CD14-positive monocyte (primary cell): ENCODE measurements around the gene ATRN. TPM values are rescaled to one million over a fixed set of nuclear protein-coding genes. Genes with fewer than 3 reads are reported as not detected.

Experiments
- DNase-seq, 3 donors: peaks; one replicate each; pipeline ENCODE4 v3.0.0-alpha.2; 2011 to 2022
- H2AFZ ChIP-seq: 2 replicates; pipeline ENCODE4 v1.6.0; 2012; ENCODE audit warnings: mild to moderate bottlenecking, low read depth, low read length, inconsistent platforms; ENCODE audit not compliant: insufficient read depth, poor library complexity, severe bottlenecking
- H3K27ac ChIP-seq, 2 donors: 1 replicate in 1 of 2; 2 replicates in 1 of 2; pipeline ENCODE4 v1.5.1; 2012 to 2013; ENCODE audit warnings: low read length in 2 of 2, control low read depth in 1 of 2, inconsistent platforms in 1 of 2, low read depth in 1 of 2, mild to moderate bottlenecking in 1 of 2
- H3K27me3 ChIP-seq, 2 donors: one replicate each; pipeline versions ENCODE4 v1.6.0 to v1.6.1; 2011 to 2013; ENCODE audit warnings: low read length in 2 of 2; ENCODE audit not compliant: control insufficient read depth in 2 of 2, insufficient read depth in 2 of 2
- H3K36me3 ChIP-seq, 2 donors: replicated peaks in 1 of 2; 1 replicate in 1 of 2; 2 replicates in 1 of 2; pipeline versions ENCODE4 v1.5.1 to v1.6.1; 2012 to 2013; ENCODE audit warnings: low read length in 2 of 2, control low read depth in 1 of 2, inconsistent platforms in 1 of 2, mild to moderate bottlenecking in 1 of 2; ENCODE audit not compliant: insufficient read depth in 2 of 2, control insufficient read depth in 1 of 2
- H3K4me1 ChIP-seq, 2 donors: 1 replicate in 1 of 2; 2 replicates in 1 of 2; pipeline versions ENCODE4 v1.5.1 to v1.6.1; 2012 to 2013; ENCODE audit warnings: low read length in 2 of 2, control low read depth in 1 of 2, inconsistent platforms in 1 of 2, mild to moderate bottlenecking in 1 of 2, moderate library complexity in 1 of 2; ENCODE audit not compliant: insufficient read depth in 2 of 2, control insufficient read depth in 1 of 2
- H3K4me2 ChIP-seq: replicated peaks from 2 replicates; pipeline ENCODE3; 2012; ENCODE audit warnings: low read length, moderate library complexity, mild to moderate bottlenecking; ENCODE audit not compliant: poor library complexity, severe bottlenecking; ENCODE audit errors: extremely low read depth
- H3K4me3 ChIP-seq, 3 experiments: fragments of 200-600 bp in 1 of 3; sonication (generic) in 1 of 3; replicated peaks in 1 of 3; 1 replicate in 2 of 3; 2 replicates in 1 of 3; pipeline ENCODE4 v1.5.1; 2011 to 2013; ENCODE audit warnings: low read length in 3 of 3, mild to moderate bottlenecking in 3 of 3, control low read depth in 2 of 3, low read depth in 2 of 3, inconsistent platforms in 1 of 3, moderate library complexity in 1 of 3
- H3K79me2 ChIP-seq: 2 replicates; pipeline ENCODE4 v1.6.0; 2012; ENCODE audit warnings: mild to moderate bottlenecking, control low read depth, inconsistent platforms, low read length, moderate library complexity; ENCODE audit not compliant: insufficient read depth
- H3K9ac ChIP-seq: 2 replicates; pipeline ENCODE4 v1.6.0; 2017; ENCODE audit warnings: low read length, mild to moderate bottlenecking; ENCODE audit not compliant: insufficient read depth, poor library complexity, severe bottlenecking
- H3K9me3 ChIP-seq, 2 donors: replicated peaks in 1 of 2; 1 replicate in 1 of 2; 2 replicates in 1 of 2; pipeline versions ENCODE4 v1.5.1 to v1.6.1; 2012 to 2013; ENCODE audit warnings: low read length in 2 of 2, control low read depth in 1 of 2; ENCODE audit not compliant: control insufficient read depth in 1 of 2, insufficient read depth in 1 of 2
- H4K20me1 ChIP-seq: 2 replicates; pipeline ENCODE4 v1.6.0; 2012; ENCODE audit warnings: mild to moderate bottlenecking, low read length, control low read depth, moderate library complexity; ENCODE audit not compliant: insufficient read depth
- H3K27ac Mint-ChIP-seq, 7 donors: one replicate each; pipeline ENCODE4 v1.8.0; 2020; ENCODE audit warnings: mild to moderate bottlenecking in 7 of 7, mixed read lengths in 7 of 7, moderate library complexity in 6 of 7, inconsistent platforms in 2 of 7
- H3K27me3 Mint-ChIP-seq, 3 donors: one replicate each; pipeline ENCODE4 v1.8.0; 2021 to 2022; ENCODE audit warnings: low read depth in 3 of 3, mild to moderate bottlenecking in 3 of 3, mixed read lengths in 3 of 3, moderate library complexity in 3 of 3, inconsistent platforms in 1 of 3
- H3K36me3 Mint-ChIP-seq, 2 donors: one replicate each; pipeline ENCODE4 v1.8.0; 2020; ENCODE audit warnings: mixed read lengths in 2 of 2, inconsistent platforms in 1 of 2, mild to moderate bottlenecking in 1 of 2
- H3K4me1 Mint-ChIP-seq: one replicate; pipeline ENCODE4 v1.8.0; 2020; ENCODE audit warnings: mild to moderate bottlenecking, mixed read lengths
- H3K4me3 Mint-ChIP-seq, 2 donors: one replicate each; pipeline ENCODE4 v1.8.0; 2020; ENCODE audit warnings: mild to moderate bottlenecking in 2 of 2, mixed read lengths in 2 of 2, moderate library complexity in 1 of 2
- H3K9me3 Mint-ChIP-seq, 7 donors: one replicate each; pipeline ENCODE4 v1.8.0; 2020 to 2022; ENCODE audit warnings: mixed read lengths in 7 of 7, mild to moderate bottlenecking in 6 of 7, moderate library complexity in 6 of 7, inconsistent platforms in 2 of 7
- CTCF ChIP-seq: fragments of 200-600 bp; IDR thresholded peaks from one replicate; pipeline ENCODE4 v1.8.0; 2022; ENCODE audit warnings: antibody characterized with exemption, mild to moderate bottlenecking
- WGBS: methylation state at CpG from one replicate; pipeline ENCODE4 v1.1.5; 2013; ENCODE audit warnings: missing lambda C conversion rate; ENCODE audit not compliant: insufficient coverage; 5-methylcytosine and 5-hydroxymethylcytosine counted together
- intact Hi-C, 2 donors: fragments of 100-400 bp; cut with micrococcal nuclease; formaldehyde crosslinking; loops; one replicate each; pipeline versions ENCODE4 v1.15.0 to v1.15.1; 2023
- polyA plus RNA-seq, 3 donors: library from polyadenylated mRNA; depleted of rRNA in 1 of 3; unstranded in 2 of 3; stranded (reverse) in 1 of 3; fragments of 300-500 nt in 2 of 3; fragments of >200 nt in 1 of 3; fragmentation: Illumina TruSeq in 2 of 3; gene quantifications; 1 replicate in 2 of 3; 2 replicates in 1 of 3; pipeline ENCODE4 v1.2.3, GENCODE V29; 2012 to 2021

Gene ATRN
- polyA plus RNA-seq, 3 donors, result 10.2 to 17.4 (median 11.5) TPM

- peaks cover 0 to 4% of the 10 kb centered on the region in 2 donors for H3K36me3 Mint-ChIP-seq
Measured at GRCh38 chr20:3697588-3698305, 226.9 kb downstream of the ATRN start.

GRCh38 chr20:3698591-3699001, 227.8 kb downstream of the ATRN start:
- intact Hi-C loops, result no loop called here
- Histone ChIP-seq H3K4me3 (no peak overlapping the region), H3K27me3 (no peaks in the 10 kb centered on the region), H3K79me2 (no peaks in the 10 kb centered on the region), H2AFZ (no peak overlapping the region), H3K36me3 (peaks cover 0 to 17% of the 10 kb centered on the region in 2 donors), H3K9ac (no peak overlapping the region), H4K20me1 (no peaks in the 10 kb centered on the region), H3K27ac (no peak overlapping the region), H3K4me1 (no peaks in the 10 kb centered on the region), H3K9me3 (peaks cover 4 to 8% of the 10 kb centered on the region in 2 donors), H3K4me2 (no peak overlapping the region)
- Mint-ChIP-seq H3K4me1 (no peaks in the 10 kb centered on the region), H3K9me3 (peaks cover 3 to 12% (median 5%) of the 10 kb centered on the region in 7 donors), H3K27me3 (peaks cover 1 to 7% (median 1%) of the 10 kb centered on the region in 3 donors), H3K36me3 (peaks cover 1 to 4% of the 10 kb centered on the region in 2 donors), H3K27ac (no peak overlapping the region), H3K4me3 (no peak overlapping the region)
- TF ChIP-seq CTCF, result no peak
- WGBS, result 84% methylated on average over 6 of the region's 6 CpGs
- no peak for DNase-seq

More at GRCh38 chr20:3697588-3698305, 226.9 kb downstream of the ATRN start:
- no peaks in the 10 kb centered on the region for H4K20me1 ChIP-seq
- no peak overlapping the region for H3K4me3 ChIP-seq
- H3K27me3 ChIP-seq, result no peaks in the 10 kb centered on the region
- no peak overlapping the region for H3K4me2 ChIP-seq
- H3K4me3 Mint-ChIP-seq, result no peak overlapping the region
- no peak overlapping the region for H3K27ac ChIP-seq
- peaks cover 1 to 7% (median 3%) of the 10 kb centered on the region in 3 donors for H3K27me3 Mint-ChIP-seq
- DNase-seq, result no peak
- intact Hi-C loops, result no loop called here
- H3K9me3 Mint-ChIP-seq, result peaks cover 3 to 12% (median 5%) of the 10 kb centered on the region in 7 donors
- H3K4me1 ChIP-seq, result no peaks in the 10 kb centered on the region
- H3K4me1 Mint-ChIP-seq, result no peaks in the 10 kb centered on the region
- 93% methylated on average over 17 of the region's 18 CpGs for WGBS
- no peak overlapping the region for H2AFZ ChIP-seq
- no peak for TF ChIP-seq CTCF
- no peak overlapping the region for H3K27ac Mint-ChIP-seq
- H3K79me2 ChIP-seq, result no peaks in the 10 kb centered on the region
- peaks cover 0 to 12% of the 10 kb centered on the region in 2 donors for H3K36me3 ChIP-seq
- H3K9me3 ChIP-seq, result peaks cover 4 to 8% of the 10 kb centered on the region in 2 donors
- no peak overlapping the region for H3K9ac ChIP-seq
